Endodermal cell (in vitro differentiated cells): ENCODE data around the gene OPN1SW. TPM values are rescaled to one million over a fixed set of nuclear protein-coding genes. Genes with fewer than 3 reads are reported as not detected.

Experiments
- DNase-seq: peaks from one replicate; pipeline ENCODE4 v3.0.0-alpha.2; 2017
- H3K27ac ChIP-seq: 2 replicates; pipeline ENCODE4 v1.5.1; 2013; ENCODE audit warnings: mild to moderate bottlenecking, low read depth, low read length, moderate library complexity
- H3K27me3 ChIP-seq: 2 replicates; pipeline ENCODE4 v1.6.1; 2013; ENCODE audit warnings: mild to moderate bottlenecking, low read length, moderate library complexity; ENCODE audit not compliant: insufficient read depth, control insufficient read depth, poor library complexity, severe bottlenecking
- H3K36me3 ChIP-seq: 2 replicates; pipeline ENCODE4 v1.7.0; 2013; ENCODE audit warnings: mild to moderate bottlenecking, low read length, moderate library complexity; ENCODE audit not compliant: control insufficient read depth, insufficient read depth
- H3K4me1 ChIP-seq: one replicate; pipeline ENCODE4 v1.7.0; 2013; ENCODE audit warnings: low read length; ENCODE audit not compliant: control insufficient read depth, insufficient read depth
- H3K4me3 ChIP-seq: 2 replicates; pipeline ENCODE4 v1.5.1; 2013; ENCODE audit warnings: mild to moderate bottlenecking, low read length, moderate library complexity
- H3K9ac ChIP-seq: 2 replicates; pipeline ENCODE4 v1.6.1; 2013; ENCODE audit warnings: mild to moderate bottlenecking, low read length, moderate library complexity; ENCODE audit not compliant: poor library complexity, severe bottlenecking; ENCODE audit errors: extremely low read depth
- H3K9me3 ChIP-seq: 2 replicates; pipeline ENCODE4 v1.6.1; 2013; ENCODE audit warnings: mild to moderate bottlenecking, low read length, moderate library complexity; ENCODE audit not compliant: control insufficient read depth
- H3K27ac Mint-ChIP-seq: 2 replicates; pipeline ENCODE4 v1.8.0; 2020; ENCODE audit warnings: mixed read lengths
- H3K27me3 Mint-ChIP-seq: 2 replicates; pipeline ENCODE4 v1.8.0; 2021; ENCODE audit warnings: mild to moderate bottlenecking, mixed read lengths; ENCODE audit not compliant: insufficient read depth
- H3K36me3 Mint-ChIP-seq: 2 replicates; pipeline ENCODE4 v1.8.0; 2020; ENCODE audit warnings: low read depth, mixed read lengths
- H3K4me1 Mint-ChIP-seq: 2 replicates; pipeline ENCODE4 v1.8.0; 2020; ENCODE audit warnings: mixed read lengths
- H3K4me3 Mint-ChIP-seq: 2 replicates; pipeline ENCODE4 v1.8.0; 2020; ENCODE audit warnings: mild to moderate bottlenecking, moderate library complexity, mixed read lengths
- H3K9me3 Mint-ChIP-seq: 2 replicates; pipeline ENCODE4 v1.8.0; 2020; ENCODE audit warnings: mild to moderate bottlenecking, mixed read lengths
- CTCF ChIP-seq: fragments of 200-600 bp; sonication (generic); conservative IDR thresholded peaks from 2 replicates; pipeline ENCODE4 v1.5.0; 2021; ENCODE audit warnings: antibody characterized with exemption, mild to moderate bottlenecking
- WGBS, 2 experiments: methylation state at CpG; one replicate each; pipeline versions ENCODE4 v1.1.5 to v1.1.7; 2013; ENCODE audit warnings: missing lambda C conversion rate in 2 of 2, mixed read lengths in 1 of 2; ENCODE audit not compliant: insufficient coverage in 1 of 2, insufficient read length in 1 of 2; 5-methylcytosine and 5-hydroxymethylcytosine counted together
- total RNA-seq, 2 donors: library from RNA; stranded (reverse); fragmentation: NEBNext Ultra II Directional in 1 of 2; extraction: Animal tissue kit (Norgen Biotek cat#: 25700) in 1 of 2; gene quantifications; 2 replicates in 1 of 2; 3 replicates in 1 of 2; pipeline ENCODE4 v1.2.1, GENCODE V29; 2021

The OPN1SW gene
- total RNA-seq, 2 donors from 2014 or later = not detected

- WGBS, 2 experiments = 92% methylated on average over 5 of the region's 5 CpGs; no CpG with 5 or more reads in 1 of the 2 experiments
- Mint-ChIP-seq H3K4me3 (peak overlapping the region; percentile 82), H3K36me3 (peaks cover 29% of the 10 kb centered on the region), H3K9me3 (no peaks in the 10 kb centered on the region), H3K27ac (no peak overlapping the region), H3K4me1 (peaks cover 7% of the 10 kb centered on the region), H3K27me3 (peaks cover 24% of the 10 kb centered on the region)
- peaks cover 29% of the 10 kb centered on the region for H3K27me3 ChIP-seq
- no peaks in the 10 kb centered on the region for H3K9me3 ChIP-seq
- H3K36me3 ChIP-seq = no peaks in the 10 kb centered on the region
- H3K27ac ChIP-seq = no peak overlapping the region
- H3K4me3 ChIP-seq = no peak overlapping the region
- TF ChIP-seq CTCF = no peak
- H3K4me1 ChIP-seq = no peaks in the 10 kb centered on the region
- DNase-seq = no peak
- H3K9ac ChIP-seq = no peak overlapping the region
Observed at GRCh38 chr7:128793181-128793547, 17.6 kb upstream of the OPN1SW start.

GRCh38 chr7:128792471-128793180 is 17.0 kb upstream of the OPN1SW start:
- Mint-ChIP-seq H3K27me3 (peaks cover 29% of the 10 kb centered on the region), H3K4me3 (peak overlapping the region; percentile 82), H3K36me3 (peaks cover 28% of the 10 kb centered on the region), H3K4me1 (peaks cover 7% of the 10 kb centered on the region), H3K27ac (no peak overlapping the region), H3K9me3 (no peaks in the 10 kb centered on the region)
- Histone ChIP-seq H3K27me3 (peaks cover 34% of the 10 kb centered on the region), H3K9ac (no peak overlapping the region), H3K4me3 (no peak overlapping the region), H3K27ac (no peak overlapping the region), H3K9me3 (no peaks in the 10 kb centered on the region), H3K36me3 (no peaks in the 10 kb centered on the region), H3K4me1 (no peaks in the 10 kb centered on the region)
- WGBS, 2 experiments = 68 to 80% methylated on average over 4 to 10 of the region's 10 CpGs
- TF ChIP-seq CTCF = no peak
- DNase-seq = no peak

GRCh38 chr7:128791972-128792327 is 16.4 kb upstream of the OPN1SW start:
- H3K9me3 ChIP-seq = no peaks in the 10 kb centered on the region
- peak overlapping the region; percentile 81 for H3K4me3 ChIP-seq
- H3K27ac ChIP-seq = no peak overlapping the region
- no peak overlapping the region for H3K9ac ChIP-seq
- Mint-ChIP-seq H3K4me3 (peak overlapping the region; percentile 82), H3K9me3 (no peaks in the 10 kb centered on the region), H3K4me1 (peaks cover 6% of the 10 kb centered on the region), H3K36me3 (peaks cover 21% of the 10 kb centered on the region), H3K27ac (no peak overlapping the region), H3K27me3 (peaks cover 33% of the 10 kb centered on the region)
- H3K27me3 ChIP-seq = peaks cover 41% of the 10 kb centered on the region
- DNase-seq = peak; percentile 71
- TF ChIP-seq CTCF = no peak
- no peaks in the 10 kb centered on the region for H3K36me3 ChIP-seq
- WGBS, 2 experiments = 15% methylated on average over 4 to 9 of the region's 9 CpGs
- no peaks in the 10 kb centered on the region for H3K4me1 ChIP-seq
